HG03103 (cell line): ENCODE results near the gene TAS1R2.
A peak's percentile ranks its signal among the peaks of the same experiment; 100 is the strongest.
"Not testable (repeated sequence)": the region's sequence is repeated elsewhere in the genome, so short reads cannot be mapped to it uniquely, and the experiment has no call there.

Experiments
- ATAC-seq: cut with Tn5 transposase; IDR thresholded peaks from one replicate; pipeline ENCODE4 v1.9.1; 2021; ENCODE audit warnings: low read depth; ENCODE audit not compliant: unreplicated experiment

The TAS1R2 gene

DNA sequence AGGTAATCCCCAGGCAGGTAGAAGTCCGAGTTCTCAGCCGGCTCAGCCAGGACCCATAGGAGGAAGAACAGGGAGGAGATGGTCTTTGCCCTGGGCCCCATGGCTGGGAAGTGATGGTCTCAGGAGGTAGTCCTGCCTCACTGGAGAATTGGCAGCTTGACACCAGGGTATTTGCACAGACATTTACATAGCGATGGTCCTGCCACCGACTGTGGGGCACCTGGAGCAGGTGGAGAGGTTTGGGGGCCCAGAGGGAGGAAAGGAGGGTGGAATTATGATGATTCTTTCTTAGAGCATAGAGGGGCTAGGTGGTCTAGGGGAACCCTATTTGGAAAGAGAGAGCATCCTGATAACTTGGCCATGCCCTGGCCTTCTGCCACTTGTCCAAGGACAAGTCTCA lies at the start of gene TAS1R2:
TAS1R2 (minus strand) TSS at position 101 of the 400 bp plus-strand sequence; CDS start at position 101, 0 bp downstream.
- no peak for ATAC-seq

DNA sequence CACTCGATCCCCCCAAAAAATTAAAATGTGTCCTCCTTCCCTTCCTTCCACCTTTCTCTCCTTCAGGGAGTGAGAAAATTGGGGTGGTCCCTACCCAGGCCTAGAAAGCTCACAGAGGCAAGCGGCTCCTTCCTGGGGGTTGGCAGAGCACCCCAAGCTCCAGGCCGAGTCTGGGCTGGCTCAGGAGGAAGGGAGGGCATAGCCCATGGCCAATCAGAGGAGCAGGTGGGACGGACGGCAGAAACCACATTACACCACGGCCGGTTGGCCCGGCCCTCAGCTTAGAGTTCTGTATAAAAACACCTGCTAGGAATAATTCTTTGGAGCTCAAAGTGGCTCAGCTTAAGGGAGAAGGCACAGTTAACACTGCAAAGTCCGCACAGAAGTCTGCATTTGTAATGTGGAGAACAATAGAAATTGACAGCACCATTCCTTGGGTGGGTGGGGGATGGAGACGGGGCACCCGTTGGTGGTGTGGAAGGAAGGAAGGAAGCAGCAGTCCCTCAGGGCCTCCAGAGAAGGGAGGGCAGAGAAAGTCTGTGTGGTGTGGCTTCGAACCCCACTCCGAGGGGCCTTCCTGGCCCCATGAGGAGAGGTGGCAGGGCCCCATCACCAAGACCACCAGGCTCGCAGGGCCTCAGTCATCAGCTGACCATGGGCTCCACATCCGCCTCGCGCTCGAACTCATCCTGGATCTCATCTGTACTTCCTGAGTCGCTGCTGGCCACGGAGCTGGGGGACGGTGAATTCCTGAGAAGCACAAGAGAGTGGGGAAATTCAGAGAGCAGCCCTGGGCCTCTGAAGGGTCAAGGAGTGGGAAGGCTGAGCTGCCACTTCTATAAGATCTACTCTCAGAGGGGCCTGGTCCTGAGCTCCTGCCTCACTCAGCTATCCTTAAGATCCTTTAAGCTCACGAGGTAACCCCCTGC lies 48.7 kb upstream of the TAS1R2 start:
- ATAC-seq: no peak

DNA sequence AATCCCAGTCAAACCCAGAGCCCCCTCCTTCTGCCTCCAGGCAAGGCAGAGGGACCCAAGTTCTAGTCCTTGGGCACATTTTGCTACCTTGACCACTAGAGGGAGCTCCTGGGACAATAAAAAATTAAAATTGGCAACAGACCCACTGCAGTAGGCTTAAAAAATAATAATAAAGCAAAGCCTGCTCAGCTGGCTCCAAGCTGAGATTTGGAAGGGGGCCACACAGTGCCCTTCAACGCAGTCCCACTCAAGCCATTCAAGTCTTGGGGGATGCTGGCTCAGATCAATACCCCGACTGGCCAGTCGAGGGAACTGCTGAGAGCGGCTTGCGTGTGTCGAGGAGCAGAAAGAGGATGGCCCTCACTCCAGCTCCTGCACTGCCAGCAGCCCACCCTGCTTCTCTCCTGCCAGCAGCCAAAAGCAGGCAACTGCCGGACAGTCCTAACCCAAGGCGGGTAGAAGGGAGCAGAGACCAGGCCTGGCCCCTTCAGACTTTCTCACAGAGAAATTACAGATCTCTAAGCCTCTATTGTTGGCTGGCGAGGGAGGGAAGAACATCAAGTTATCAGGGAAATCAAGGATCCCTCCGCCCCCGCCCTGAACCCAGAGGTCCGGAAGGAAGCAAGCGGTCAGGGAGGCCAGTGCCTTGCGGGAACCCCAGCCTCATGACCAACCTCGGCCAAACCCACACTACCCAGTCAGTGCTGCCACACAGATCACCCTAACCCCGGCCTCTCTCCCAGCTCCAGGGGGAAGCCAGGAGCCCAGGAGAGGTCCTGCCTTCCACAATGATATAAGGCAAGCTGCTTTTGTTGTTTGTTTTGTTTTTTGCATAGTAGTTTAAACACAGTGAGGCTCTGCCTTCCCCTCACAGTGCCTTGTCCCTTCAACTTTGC lies 47.8 kb upstream of the TAS1R2 start:
- no peak for ATAC-seq

DNA sequence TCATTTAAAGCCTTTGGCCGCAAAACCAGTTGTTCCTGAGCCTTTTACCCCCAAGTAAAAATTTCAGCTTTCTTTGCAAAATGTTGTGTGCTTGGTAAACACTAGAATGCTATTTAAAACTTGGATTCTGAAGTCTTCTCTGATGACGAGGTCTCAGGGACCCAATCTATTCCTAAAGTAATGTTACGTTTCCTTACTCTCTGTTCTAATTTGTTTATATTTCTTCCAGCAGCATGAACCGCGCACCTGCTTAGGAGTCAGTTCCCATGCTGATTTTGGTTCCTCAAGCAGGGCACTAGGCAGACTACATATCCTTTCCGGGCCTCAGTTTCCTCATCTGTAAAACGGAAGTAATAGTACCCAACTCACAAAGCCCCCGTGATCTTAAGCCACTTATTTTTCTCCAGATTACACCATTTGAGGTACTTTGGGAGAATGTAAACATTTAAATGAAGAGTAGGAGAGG lies 43.9 kb upstream of the TAS1R2 start:
- ATAC-seq: no peak

DNA sequence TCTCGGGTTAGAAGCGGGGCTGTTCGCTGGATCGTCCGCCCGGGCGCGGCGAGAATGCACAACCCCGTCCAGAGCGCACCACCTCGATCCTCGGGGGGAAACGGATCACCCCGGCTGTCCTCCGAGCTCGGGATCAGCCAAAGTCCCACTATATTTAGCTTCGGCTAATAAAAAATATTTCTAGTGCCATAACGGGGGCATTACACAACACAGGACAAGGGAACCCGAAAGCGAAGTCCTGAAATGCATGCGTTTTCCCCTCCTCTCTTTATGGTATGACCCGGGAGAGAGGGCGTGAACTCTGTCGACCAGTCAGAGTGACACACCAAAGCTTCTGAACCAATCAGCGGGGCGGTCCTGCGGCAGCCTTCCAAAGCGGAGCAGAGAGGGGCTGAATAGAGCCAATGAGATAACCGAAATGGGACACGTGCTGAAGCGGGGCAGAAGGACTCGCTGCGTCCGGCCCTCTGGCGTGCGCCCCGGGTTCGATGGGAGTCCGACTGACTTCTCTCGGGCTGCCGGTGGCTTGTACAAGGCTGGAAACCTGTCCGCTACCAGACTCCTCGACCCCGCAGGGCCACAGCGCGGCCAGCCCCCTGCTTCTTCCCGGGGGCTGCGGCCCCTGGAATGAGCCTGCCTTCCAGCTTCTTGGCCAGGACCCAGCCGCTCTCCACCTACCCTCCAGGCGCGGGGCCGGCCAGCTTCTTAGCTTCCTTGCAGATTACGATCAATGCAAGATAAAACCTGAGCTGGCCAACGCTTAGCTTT lies 43.2 kb upstream of the TAS1R2 start, which contains the start of gene ALDH4A1:
ALDH4A1 (minus strand) TSS at position 33 of the 768 bp plus-strand sequence; CDS start at position 1, 32 bp downstream.
- peak; percentile 94 for ATAC-seq

DNA sequence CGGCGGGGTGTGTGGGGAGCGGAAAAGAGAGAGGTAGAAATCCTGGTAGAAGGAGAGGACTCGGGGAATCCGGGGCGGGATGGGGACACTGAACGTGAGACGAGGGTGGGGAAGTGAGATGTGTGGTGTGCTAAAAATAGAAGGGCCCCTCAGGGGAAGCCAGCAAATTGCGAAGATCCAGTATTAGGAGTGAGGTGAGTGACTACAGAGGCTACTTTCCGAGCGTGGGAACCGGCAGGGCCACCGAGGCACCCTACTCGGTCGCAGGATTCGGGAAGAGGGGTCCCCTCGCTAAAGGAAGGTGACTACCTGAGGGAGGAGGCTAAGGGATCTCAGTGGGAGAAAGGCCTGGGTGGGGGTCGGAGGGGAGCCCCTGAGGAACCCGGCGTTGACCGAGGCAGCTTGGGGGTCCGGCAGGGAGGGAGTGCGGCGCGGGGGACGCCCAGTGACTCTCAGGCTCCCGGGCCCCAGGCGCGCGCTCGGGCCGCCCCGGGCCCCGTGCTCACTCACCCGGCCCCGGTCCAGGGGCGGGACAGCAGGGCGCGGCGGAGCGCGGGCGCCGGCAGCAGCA lies 42.6 kb upstream of the TAS1R2 start:
- no peak for ATAC-seq

DNA sequence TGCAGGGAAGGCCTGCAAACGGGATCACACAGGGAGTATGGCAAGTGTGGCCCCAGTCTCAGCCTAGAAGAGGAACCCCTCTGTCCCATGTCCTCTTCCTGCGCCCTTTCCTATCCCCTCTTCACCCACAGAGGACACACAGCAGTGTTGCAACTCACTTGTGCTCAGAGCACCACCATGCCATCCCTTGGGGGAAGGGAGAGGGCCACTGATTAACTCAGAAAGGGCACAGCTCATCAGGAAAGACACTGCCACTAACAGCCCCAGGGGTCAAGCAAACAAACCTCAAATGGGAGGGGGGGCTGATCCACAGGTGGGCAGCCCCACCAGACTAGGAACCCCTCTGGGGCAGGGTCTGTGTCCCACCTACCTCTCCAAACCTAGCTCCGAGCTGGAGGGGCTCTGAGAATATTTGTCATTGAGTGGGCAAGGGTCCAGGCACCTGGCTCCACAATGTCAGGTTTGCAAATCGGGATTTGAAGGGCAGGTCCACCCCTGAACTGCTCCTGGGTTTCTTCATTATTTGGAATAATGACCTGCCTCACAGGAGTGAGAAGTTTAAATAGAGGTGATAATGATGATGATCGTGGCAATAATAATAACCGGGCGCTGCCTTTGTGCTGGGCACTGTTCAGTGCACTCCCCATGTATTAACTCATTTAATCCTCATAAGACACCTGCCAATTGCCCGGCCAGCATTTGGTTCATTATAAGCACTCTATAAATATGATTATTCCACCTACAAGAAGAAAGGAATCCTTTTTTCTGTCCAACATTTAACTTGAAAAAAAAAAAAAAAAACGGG lies 41.9 kb upstream of the TAS1R2 start:
- no peak for ATAC-seq

DNA sequence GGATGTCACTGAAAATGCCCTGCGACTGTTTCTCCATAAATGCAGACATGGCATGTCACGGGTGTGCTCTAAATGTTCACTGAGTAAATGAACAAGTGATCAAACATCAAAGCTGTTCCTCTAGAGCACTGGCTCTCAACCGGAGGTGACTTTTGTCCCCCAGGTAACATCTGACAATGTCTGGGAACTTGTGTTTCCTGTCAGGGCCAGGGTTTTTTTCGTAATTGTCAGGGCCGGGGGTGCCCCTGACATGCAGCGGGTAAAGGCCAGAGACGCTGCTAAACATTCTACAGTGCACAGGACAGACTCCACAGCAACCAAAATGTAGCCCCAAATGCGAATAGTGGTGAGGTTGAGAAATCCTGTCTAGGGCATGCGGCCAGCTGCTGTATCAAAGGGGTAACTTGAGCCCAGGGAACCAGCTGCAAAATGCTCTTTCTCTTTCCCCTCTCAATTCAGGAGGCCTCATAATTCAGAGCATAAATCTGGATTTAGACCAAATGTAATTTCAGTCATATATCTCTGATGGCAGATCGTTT lies 40.9 kb upstream of the TAS1R2 start:
- ATAC-seq: no peak

DNA sequence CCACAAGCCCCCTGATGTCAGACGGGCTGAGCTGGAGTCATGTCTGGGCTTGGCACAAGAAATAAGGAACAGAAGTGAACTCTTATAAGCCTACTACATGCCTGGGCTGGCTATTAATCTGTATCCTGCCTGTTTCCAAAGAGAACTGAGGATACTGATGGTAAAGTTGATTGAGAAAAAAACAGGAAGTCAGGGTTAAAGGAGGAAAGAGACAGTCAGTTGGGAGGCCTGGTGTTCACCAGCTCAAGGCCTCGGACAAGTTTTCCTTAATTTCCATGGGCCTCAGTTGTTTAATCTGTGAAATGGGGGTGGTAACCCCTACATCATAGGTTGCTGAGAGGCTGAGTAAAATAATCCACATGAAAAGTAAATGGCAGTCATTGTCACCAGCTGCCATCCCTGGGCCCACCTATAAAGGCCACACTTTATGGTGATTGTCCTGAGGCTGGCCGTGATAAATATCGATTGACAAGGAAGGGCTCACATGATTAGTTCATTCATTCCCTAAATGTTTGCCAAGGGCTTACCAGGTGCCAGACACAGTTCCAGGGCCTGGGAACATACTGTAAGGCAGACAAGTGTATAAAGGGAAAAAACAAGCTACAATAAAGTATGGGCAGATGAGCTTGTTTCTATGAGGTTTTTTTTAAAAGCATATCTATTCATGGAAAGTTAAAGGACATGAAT lies 40.0 kb upstream of the TAS1R2 start:
- no peak for ATAC-seq

DNA sequence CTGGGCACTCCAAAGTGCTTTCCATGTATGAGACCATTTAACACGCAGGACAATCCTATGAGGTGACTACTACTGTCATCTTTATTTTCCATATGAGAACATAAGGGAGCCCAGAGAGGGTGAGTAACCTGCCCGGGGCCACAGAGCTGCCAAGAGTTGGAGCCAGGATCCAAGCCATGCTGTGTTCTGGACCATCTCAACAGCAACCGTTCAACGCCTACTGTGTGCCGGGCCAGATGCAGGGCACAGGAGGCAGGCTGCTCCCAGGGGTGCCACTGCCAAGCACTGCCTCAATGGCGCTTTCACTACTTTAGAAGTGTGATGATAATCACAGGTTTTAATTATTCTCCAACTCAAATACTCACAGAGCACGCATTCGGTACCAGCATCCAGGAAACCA lies 39.1 kb upstream of the TAS1R2 start:
- ATAC-seq: no peak

DNA sequence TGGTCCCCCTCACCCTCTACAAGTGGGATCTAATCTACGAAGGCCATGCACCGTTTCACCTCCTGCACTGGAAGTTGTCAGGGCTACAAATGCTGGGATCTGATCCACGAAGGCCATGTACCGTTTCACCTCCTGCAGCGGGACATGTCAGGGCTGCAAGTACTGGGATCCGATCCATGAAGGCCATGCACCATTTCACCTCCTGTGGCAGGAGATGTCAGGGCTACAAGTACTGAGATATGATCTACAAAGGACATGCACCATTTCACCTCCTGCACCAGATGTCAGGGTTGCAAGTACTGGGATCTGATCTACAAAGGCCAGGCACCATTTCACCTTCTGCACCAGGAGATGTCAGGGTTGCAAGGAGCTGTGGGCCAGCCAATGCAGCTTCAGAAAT lies 35.9 kb upstream of the TAS1R2 start:
- no peak for ATAC-seq

DNA sequence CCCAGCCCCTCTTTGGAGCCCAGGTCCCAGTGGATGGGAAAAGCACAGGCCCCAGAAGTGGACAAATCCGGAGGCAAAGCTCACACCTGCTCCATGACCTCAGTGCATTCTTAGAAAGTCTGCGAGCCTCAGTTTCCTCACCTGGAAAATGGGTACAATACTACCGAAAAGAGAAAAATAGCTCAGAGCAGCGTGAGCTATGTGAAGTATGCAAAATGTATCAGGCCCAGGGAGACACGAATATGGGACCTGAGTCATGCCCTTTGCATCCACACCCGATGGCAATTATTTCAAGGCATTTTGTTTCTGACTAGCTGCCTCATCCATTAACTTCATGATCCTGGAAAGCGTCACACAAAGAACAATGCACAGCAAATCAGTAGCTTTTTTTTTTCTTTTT lies 33.7 kb upstream of the TAS1R2 start:
- ATAC-seq: no peak

DNA sequence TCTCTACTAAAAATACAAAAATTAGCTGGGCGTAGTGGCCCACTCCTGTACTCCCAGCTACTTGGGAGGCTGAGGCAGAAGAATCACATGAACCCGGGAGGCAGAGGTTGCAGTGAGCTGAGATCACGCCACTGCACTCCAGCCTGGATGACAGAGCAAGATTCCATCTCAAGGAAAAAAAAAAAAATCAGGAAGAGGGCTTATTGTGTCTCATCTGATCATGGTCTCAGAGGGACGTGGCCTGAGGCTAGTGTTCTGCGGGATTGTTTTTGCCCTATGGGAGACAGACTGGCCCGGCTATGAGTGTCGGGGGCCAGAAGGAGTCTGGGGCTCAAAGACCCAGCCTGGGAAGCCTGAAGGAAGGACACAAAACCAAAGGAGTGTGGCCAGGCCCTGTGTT lies 32.4 kb upstream of the TAS1R2 start:
- not testable (repeated sequence) for ATAC-seq

DNA sequence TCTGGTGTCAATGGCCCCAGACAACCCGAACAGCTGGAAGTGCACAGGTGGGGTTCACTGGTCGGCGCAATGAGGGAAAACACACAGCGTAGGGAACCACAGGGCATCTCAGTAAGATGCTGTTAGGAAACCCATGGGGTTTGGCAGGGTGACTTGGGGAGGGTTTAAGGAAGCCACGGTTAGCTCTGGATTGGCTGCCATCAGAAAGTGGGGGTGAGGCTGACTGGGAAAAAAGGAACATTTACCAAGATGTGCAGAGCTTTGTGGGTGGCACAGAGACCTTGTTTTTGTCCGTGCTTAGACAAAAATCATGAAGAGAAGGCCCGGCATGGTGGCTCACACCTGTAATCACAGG lies 31.9 kb upstream of the TAS1R2 start:
- ATAC-seq: no peak

DNA sequence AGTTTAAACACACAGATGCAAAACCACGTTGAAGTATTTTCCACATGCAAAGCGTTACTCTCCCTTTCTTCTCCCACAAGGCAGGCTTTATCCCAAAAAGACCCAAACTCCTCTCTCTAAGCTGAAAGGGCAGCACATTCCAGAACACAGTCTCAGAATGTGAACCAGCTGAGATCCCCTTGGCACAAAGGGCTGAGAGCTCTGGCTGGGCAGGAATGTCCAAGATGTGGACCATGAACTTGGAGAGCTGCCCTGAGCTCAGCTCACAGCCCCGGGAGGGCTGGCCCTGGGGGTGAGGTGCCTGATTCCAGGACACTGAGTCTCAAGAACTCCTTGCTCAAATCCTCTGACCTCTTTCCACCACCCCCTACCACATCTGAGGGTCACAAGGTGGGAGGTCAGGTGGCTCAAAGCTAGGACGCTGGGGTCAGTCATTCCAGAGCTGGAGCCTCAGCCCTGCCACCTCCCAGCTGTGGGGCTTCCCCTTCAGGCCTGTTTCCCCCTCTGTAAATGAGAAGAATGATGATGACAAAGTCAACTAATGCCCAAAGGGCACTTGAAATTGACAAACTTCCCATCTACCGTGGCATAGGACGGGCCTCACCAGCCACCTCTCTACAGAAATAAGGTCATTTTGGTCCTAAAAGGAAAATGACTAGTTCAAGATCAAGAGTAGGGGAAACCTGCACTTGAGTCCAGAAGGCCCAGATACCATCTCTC lies 31.4 kb upstream of the TAS1R2 start:
- no peak for ATAC-seq

DNA sequence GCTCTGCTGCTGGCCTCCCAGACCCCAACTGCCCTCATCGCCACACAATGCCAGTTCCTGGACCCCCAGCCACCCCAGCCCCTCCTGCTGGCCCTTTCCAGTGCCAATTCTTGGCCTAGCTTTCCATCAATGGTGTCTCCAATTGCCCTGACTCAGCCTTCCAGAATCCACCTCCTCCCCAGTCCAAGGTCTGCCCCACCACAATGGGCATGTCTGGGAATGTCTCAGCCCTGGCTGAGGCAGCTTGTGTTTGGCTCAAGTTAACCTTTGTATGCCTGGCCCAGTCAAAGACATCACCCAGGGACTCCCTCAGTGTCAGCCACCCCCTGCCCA lies 26.5 kb upstream of the TAS1R2 start:
- no peak for ATAC-seq

DNA sequence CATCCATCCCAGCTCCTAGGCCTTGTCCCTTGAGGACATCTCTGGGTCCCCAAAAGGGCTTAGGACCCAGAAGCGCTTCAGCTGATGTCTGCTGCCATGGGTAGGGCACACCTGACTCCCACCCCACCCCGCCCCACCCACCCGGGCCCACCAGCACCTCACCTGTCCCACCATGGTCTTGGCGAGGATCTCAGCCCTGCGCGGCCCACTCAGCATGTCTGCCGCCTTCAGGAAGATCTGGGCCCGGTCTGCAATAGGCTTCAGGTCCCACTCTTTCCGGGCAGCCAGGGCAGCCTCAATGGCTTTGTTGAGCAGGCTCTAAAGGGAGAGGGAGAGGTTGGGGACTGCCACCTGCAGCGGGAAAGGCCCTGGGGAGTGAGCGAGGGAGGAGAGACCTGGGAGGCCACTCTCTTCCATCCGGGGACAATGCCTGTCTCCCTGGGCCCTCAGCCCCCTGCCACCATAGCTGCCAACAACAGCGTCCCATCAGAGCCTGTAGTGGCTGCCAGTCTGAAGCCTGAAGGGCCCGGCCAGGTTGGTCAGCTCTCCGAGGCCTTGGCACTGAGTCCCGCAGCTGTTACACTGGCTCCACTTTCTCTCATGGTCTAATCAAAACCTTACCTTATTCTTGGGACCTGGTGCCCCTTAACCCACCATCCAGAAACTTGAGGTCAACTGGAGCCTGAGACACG lies 26.0 kb upstream of the TAS1R2 start:
- no peak for ATAC-seq
